HCT116 (cell line): ENCODE measurements around the gene GMCL1.
"Not testable (repeated sequence)": the region's sequence is repeated elsewhere in the genome, so short reads cannot be mapped to it uniquely, and the experiment has no call there.

ENCODE experiments used
- CBX3 ChIP-seq: IDR thresholded peaks from 2 replicates; pipeline ENCODE4 v1.6.1; 2012; ENCODE audit warnings: low read depth
- CTCF ChIP-seq, 3 experiments: fragments of 200-600 bp in 1 of 3; sonication (generic) in 1 of 3; IDR thresholded peaks in 2 of 3; conservative IDR thresholded peaks in 1 of 3; 2 replicates each; pipeline ENCODE4 v1.5.1; 2012 to 2017; ENCODE audit warnings: low read depth in 2 of 3, low read length in 2 of 3, antibody characterized with exemption in 1 of 3, borderline replicate concordance in 1 of 3, control low read depth in 1 of 3, mild to moderate bottlenecking in 1 of 3, mixed read lengths in 1 of 3, mixed run types in 1 of 3, moderate library complexity in 1 of 3; ENCODE audit not compliant: insufficient read depth in 1 of 3
- SP1 ChIP-seq: IDR thresholded peaks from 2 replicates; pipeline ENCODE4 v1.6.1; 2012; ENCODE audit warnings: low read depth
- TCF7L2 ChIP-seq: IDR thresholded peaks from 2 replicates; pipeline ENCODE4 v1.7.0; 2011; ENCODE audit warnings: borderline replicate concordance, inconsistent platforms; ENCODE audit not compliant: insufficient read depth, insufficient read length; ENCODE audit errors: extremely low read depth

GRCh38 chr2:69894737-69895136 is 65.3 kb downstream of the GMCL1 start:
- not testable (repeated sequence) for TF ChIP-seq CTCF (IDR thresholded peaks at IDR 0.05 in 2 of 3, conservative IDR thresholded peaks at IDR 0.05 in 1 of 3; ENCODE audit: borderline replicate concordance in 1 of 3, insufficient read depth in 1 of 3, low read depth in 2 of 3, low read length in 2 of 3); CBX3; TCF7L2; SP1
